AG09319 (cell line): ENCODE results near the gene POC1A.

ENCODE experiments used
- DNase-seq: peaks from one replicate; pipeline ENCODE4 v3.0.0-alpha.2; 2010; ENCODE audit warnings: low read depth; ENCODE audit errors: extremely low read depth
- CTCF ChIP-seq: IDR thresholded peaks from 2 replicates; pipeline ENCODE4 v1.5.1; 2011; ENCODE audit warnings: low read depth, mild to moderate bottlenecking, inconsistent platforms, low read length, moderate library complexity

Gene POC1A

GRCh38 chr3:52120556-52121463, 33.4 kb downstream of the POC1A start:
- no peak for DNase-seq

GRCh38 chr3:52119826-52120225, 34.4 kb downstream of the POC1A start:
- TF ChIP-seq CTCF, result no peak

More at GRCh38 chr3:52120556-52121463, 33.4 kb downstream of the POC1A start:
- TF ChIP-seq CTCF, result no peak

GRCh38 chr3:52119099-52119498, 35.1 kb downstream of the POC1A start:
- DNase-seq, result no peak
- no peak for TF ChIP-seq CTCF

More at GRCh38 chr3:52119826-52120225, 34.4 kb downstream of the POC1A start:
- no peak for DNase-seq

- TF ChIP-seq CTCF, result no peak
- DNase-seq, result no peak
Measured at GRCh38 chr3:52118156-52118875, 35.9 kb downstream of the POC1A start.

- DNase-seq, result no peak
Measured at GRCh38 chr3:52117537-52117936, 36.7 kb downstream of the POC1A start.

GRCh38 chr3:52112056-52112455, 42.2 kb downstream of the POC1A start:
- TF ChIP-seq CTCF, result no peak
- DNase-seq, result no peak

More at GRCh38 chr3:52117537-52117936, 36.7 kb downstream of the POC1A start:
- no peak for TF ChIP-seq CTCF

- no peak for DNase-seq
- no peak for TF ChIP-seq CTCF
Measured at GRCh38 chr3:52110502-52110901, 43.7 kb downstream of the POC1A start.
